Activated naive CD8-positive, alpha-beta T cell treated with anti-CD3 and anti-CD28 coated beads, Interleukin-2, amount 50 U/mL, for 16 hours (primary cell): Measurements from ENCODE around the gene TMA7.
"Not testable (repeated sequence)": the region's sequence is repeated elsewhere in the genome, so short reads cannot be mapped to it uniquely, and the experiment has no call there.

Source experiments
- DNase-seq: peaks from one replicate; pipeline ENCODE4 v3.0.0-alpha.2; 2020; ENCODE audit warnings: low read depth, low spot score

Gene TMA7

GRCh38 chr3:48435774-48436476 is 4.1 kb upstream of the TMA7 start:
- DNase-seq = peak; percentile 76

DNA sequence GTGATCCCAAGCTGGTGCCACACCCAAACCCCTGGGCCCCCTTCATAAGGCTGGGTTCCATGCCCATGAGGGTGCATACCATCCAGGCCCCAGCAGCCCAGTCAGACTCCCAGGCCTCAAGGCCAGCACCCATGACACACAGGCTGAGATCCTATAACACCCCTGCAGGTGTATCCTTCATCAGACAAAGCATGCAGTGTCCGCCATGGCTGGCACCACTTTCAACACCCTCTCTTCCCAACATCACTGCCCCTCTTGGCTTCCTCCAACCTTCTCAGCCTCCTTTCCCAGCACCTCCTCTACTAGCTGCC is 3.6 kb upstream of the TMA7 start:
- no peak for DNase-seq

DNA sequence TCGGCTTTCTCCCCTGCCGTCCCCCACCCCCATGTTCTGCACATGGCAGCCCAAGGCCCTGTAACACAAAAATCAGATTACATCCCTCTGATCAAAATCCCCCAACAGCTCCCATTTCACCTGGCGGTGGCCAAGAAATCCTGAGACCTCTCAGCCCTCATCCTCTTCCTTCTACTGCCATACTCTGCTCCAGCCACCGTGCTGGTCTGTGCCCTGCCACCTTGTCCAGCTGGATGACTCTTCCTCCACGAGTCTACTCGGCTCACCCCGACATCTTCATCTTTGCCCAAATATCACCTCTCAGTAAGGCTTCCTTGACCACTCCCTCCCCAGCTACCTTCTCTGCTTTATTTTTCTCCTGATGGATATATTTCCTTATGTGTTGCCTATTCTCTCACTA is 3.2 kb upstream of the TMA7 start:
- DNase-seq = no peak

DNA sequence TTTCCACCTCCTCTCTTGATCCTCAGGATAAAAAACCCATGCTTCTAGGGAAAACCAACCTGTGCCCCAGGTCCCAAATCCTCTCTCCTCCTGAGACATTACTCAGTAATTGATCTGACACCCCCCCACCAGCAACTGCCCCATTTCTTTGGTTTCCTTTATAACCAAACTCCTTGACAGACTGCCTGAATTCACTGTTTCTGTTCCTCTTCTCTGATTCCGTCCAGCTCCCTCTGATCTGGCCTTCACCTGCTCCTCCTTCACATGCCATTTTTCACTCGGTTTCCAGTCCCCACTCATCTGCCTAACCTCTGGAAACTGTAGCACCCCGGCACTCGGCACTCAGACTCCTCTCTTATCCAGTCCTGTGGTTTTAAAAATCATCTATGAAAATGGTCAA is 2.2 kb upstream of the TMA7 start:
- DNase-seq = no peak

DNA sequence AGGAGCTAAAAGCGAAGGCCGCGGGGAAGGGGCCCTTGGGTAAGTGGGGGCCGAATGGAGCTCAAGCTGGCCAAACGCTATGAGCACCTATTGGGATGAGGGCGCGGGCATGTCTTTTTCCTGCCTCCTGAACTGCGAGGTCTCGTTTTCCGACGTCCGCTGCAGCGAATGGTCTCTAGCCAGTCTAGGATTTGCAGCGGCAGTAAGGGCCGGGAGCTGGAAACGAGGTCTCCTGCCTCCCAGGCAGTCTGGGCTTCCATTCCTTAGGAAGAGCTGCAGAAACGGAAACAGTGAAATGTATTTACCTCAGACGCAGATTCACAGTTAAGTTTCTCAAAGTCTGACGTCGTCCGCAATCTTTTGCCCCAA is 517 bp downstream of the TMA7 start:
- no peak for DNase-seq

- DNase-seq = no peak
Observed at GRCh38 chr3:48441940-48442339, 1.9 kb downstream of the TMA7 start.

DNA sequence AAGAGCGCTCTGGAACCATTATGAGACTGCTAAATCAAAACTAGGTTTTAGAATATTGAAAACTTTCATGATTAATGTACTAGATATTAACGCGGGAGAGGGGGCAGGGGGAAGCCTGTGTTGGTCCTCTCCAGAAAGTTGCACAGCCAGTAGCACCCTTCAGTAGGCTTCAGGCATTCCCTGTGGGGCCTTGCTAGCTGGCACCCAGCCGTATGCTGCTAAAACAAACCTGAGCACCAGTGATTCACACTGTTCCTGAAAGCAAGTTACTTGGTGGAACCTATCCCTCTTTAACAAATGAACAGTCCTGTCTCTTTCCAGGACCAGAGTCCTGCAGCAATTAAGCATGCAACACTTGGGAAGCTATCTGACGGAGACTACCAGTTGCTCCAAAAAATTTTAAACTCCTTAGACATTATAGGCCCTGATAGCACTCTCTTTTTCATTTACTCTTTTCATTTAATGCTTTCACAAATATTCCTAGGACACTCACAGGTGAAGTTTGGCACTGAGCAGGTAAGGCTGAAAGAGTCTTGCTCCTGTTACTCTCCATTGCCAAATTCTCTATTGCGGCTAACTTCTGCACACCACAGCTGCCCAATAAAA is 5.3 kb downstream of the TMA7 start:
- DNase-seq = no peak

DNA sequence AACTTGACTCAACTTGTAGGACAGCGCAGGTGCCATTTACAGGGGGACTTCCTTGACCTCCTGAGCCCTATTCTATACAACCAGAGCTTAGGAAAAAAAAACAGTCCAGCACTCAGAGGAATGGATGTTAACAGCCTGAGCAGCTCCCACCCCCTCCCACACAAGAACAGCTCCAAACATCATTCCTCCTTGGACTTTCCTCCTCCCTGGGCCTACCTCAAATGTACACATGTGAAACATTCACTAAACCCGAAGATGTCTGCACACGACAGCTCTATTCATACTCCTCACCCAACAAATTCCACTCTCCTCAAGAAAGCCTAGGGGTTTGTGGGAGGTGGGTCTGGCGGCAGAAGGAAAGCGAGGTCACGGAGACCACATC is 6.0 kb downstream of the TMA7 start:
- DNase-seq = no peak

DNA sequence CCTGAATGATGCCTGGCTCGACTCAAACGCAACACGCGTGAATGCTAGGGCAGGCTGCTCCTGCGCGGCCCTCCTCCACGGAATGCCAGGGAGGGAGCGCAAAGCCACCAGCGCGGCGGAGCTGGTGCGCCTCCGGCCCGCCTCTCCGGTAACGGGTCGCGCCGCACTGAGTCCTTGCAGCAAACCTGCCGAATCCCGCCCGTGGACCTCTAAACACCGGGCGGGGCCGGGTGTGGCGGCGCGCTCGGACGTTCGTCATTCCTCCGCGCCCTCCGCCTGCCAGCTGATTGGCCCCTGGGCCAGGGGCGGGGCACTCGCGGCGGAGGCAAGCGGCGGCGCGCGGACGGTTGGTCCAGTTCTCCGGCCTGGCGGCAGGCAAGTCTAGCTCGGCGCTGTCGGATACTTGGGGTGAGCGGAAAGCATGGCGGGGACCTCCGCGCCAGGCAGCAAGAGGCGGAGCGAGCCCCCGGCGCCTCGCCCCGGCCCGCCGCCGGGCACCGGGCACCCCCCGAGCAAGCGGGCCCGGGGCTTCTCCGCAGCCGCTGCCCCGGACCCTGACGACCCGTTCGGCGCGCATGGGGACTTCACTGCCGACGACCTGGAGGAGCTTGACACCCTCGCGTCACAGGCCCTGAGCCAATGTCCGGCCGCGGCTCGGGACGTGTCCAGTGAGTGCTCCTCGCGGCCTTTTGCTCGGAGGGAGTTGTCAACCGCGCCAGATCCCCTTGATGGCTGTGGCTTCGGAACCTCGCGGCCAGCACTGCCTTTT is 6.6 kb downstream of the TMA7 start, which contains the start of gene ATRIP:
Gene ATRIP (plus strand): TSS at position 313 of the 769 bp plus-strand sequence. CDS start 109 bp downstream, at position 422.
- peak; percentile 59 for DNase-seq

DNA sequence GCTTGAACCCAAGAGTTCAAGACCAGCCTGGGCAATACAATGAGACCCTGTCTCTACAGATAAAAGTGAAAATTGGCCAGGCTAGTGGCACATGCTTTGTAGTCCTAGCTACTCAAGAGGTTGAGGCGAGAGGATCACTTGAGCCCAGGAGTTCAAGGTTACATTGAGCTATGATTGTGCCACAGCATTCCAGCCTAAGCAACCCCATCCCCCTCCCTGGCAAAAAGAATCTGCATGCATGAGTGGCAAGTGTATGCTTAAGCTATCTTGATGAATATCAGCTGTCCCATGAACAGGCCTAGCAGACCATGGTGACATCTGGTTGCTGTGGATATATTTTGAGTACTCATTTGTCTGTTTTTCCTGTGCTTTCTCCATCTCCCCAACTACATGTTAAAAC is 11.2 kb downstream of the TMA7 start:
- no peak for DNase-seq

GRCh38 chr3:48456456-48456855 is 16.4 kb downstream of the TMA7 start:
- DNase-seq = no peak

- DNase-seq = no peak
Observed at GRCh38 chr3:48459331-48459730, 19.3 kb downstream of the TMA7 start.

DNA sequence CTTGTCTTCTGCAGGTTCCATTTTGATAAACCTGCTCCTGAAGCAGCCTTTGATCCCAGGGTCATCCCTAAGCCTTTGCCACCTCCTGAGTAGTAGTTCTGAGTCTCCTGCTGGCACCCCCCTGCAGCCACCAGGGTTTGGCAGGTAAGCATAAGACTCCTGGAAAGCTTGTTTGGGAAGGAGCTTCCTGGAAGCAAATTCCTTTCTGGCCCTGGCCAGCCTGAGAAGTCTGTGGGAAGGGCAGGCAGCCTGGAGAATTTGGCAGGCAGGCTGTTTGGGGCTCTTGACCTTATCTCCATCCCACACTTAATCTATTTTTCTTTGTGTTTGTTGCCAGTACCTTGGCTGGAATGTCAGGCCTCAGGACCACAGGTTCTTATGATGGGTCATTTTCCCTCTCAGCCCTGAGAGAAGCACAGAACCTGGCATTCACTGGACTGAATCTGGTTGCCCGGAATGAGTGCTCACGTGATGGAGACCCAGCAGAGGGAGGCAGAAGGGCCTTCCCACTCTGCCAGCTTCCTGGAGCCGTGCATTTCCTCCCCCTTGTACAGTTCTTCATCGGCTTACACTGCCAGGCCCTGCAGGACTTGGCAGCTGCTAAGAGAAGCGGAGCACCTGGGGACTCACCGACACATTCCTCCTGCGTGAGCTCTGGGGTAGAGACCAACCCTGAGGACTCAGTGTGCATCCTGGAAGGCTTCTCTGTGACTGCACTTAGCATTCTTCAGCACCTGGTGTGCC is 19.9 kb downstream of the TMA7 start:
- DNase-seq = no peak

DNA sequence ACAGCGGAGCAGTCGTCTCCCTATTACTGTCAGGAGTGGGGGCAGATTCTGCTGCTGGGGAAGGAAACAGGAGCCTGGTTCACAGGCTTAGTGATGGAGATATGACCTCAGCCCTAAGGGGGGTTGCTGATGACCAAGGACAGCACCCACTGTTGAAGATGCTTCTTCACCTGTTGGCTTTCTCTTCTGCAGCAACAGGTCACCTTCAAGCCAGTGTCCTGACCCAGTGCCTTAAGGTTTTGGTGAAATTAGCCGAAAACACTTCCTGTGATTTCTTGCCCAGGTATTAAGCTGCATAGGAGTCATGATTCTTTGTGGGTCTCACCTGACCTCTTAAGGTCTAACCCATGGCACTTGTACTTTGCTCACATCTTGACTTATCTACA is 20.5 kb downstream of the TMA7 start:
- no peak for DNase-seq

DNA sequence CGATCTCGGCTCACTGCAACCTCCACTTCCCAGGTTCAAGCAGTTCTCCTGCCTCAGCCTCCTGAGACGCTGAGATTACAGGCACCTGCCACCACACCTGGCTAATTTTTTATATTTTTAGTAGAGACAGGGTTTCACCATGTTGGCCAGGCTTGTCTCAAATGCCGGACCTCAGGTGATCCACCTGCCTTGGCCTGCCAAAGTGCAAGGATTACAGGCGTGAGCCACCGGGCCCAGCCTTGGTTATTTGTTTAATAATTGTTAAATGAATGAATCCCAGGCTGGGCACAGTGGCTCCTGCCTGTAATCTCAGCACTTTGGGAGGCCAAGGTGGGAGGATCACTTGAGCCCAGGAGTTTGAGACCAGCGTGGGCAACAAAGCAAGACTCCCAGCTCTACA is 21.7 kb downstream of the TMA7 start:
- not testable (repeated sequence) for DNase-seq

- DNase-seq = no peak
Observed at GRCh38 chr3:48463703-48464102, 23.6 kb downstream of the TMA7 start.

GRCh38 chr3:48464713-48465221 is 24.7 kb downstream of the TMA7 start:
- DNase-seq = no peak

- DNase-seq = no peak
Observed at GRCh38 chr3:48465237-48465530, 25.1 kb downstream of the TMA7 start.

GRCh38 chr3:48465531-48466378 is 25.7 kb downstream of the TMA7 start:
- DNase-seq = peak; percentile 46

GRCh38 chr3:48466386-48467109 is 26.5 kb downstream of the TMA7 start:
- DNase-seq = no peak

DNA sequence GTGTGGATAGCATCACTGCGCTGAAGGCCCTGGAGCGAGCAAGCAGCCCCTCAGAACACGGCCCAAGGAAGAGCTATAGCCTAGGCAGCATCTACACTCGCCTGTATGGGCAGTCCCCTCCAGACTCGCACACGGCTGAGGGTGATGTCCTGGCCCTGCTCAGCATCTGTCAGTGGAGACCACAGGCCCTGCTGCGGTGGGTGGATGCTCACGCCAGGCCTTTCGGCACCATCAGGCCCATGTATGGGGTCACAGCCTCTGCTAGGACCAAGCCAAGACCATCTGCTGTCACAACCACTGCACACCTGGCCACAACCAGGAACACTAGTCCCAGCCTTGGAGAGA is 27.0 kb downstream of the TMA7 start:
- DNase-seq = no peak
